H1 (cell line): Measurements from ENCODE around the gene IFITM2. TPM values are rescaled to one million over a fixed set of nuclear protein-coding genes. Genes with fewer than 3 reads are reported as not detected.

Experiments used
- CTCF ChIA-PET: fragments of 300-600 bp; sonication (Branson Sonifier 250); formaldehyde crosslinking; loops from one replicate; lab custom pipeline; 2021; ENCODE audit not compliant: partially characterized antibody; lab: Charles Lee
- POLR2A ChIA-PET: fragments of 300-600 bp; sonication (Branson Sonifier 250); formaldehyde crosslinking; loops from one replicate; lab custom pipeline; 2021; ENCODE audit warnings: inconsistent platforms; ENCODE audit not compliant: partially characterized antibody; lab: Charles Lee
- DNase-seq, 2 experiments: peaks; one replicate each; pipeline versions ENCODE4 v3.0.0 to v3.0.0-alpha.2; 2010 to 2022; ENCODE audit warnings: low spot score in 2 of 2, low read depth in 1 of 2, mixed read lengths in 1 of 2
- FAIRE-seq: peaks from 2 replicates; lab custom pipeline; 2011; peaks lifted over from hg19 to GRCh38; lab: Jason Lieb, UNC
- H2AFZ ChIP-seq: 2 replicates; pipeline ENCODE4 v1.8.1; 2012; ENCODE audit warnings: low read length, inconsistent platforms
- H2AK5ac ChIP-seq: 2 replicates; pipeline ENCODE4 v1.6.1; 2013; ENCODE audit warnings: low read depth, low read length
- H2BK120ac ChIP-seq: replicated peaks from 2 replicates; pipeline ENCODE3; 2013; ENCODE audit warnings: low read depth, low read length, inconsistent platforms
- H2BK12ac ChIP-seq: 2 replicates; pipeline ENCODE4 v1.6.1; 2013; ENCODE audit warnings: low read depth, low read length
- H2BK15ac ChIP-seq: 2 replicates; pipeline ENCODE4 v1.6.1; 2013; ENCODE audit warnings: low read length
- H2BK20ac ChIP-seq: 2 replicates; pipeline ENCODE4 v1.6.1; 2013; ENCODE audit warnings: low read length
- H2BK5ac ChIP-seq: 2 replicates; pipeline ENCODE4 v1.6.1; 2013; ENCODE audit warnings: low read depth, low read length
- H3K14ac ChIP-seq: 2 replicates; pipeline ENCODE4 v1.6.1; 2013; ENCODE audit warnings: inconsistent platforms; ENCODE audit not compliant: insufficient read length
- H3K18ac ChIP-seq: 2 replicates; pipeline ENCODE4 v1.6.1; 2013; ENCODE audit warnings: low read length; ENCODE audit errors: extremely low read depth
- H3K23ac ChIP-seq: 2 replicates; pipeline ENCODE4 v1.6.1; 2013; ENCODE audit warnings: inconsistent platforms; ENCODE audit not compliant: insufficient read length
- H3K23me2 ChIP-seq: 2 replicates; pipeline ENCODE4 v1.6.1; 2013; ENCODE audit warnings: low read depth, low read length
- H3K27ac ChIP-seq: 2 replicates; pipeline ENCODE4 v1.6.1; 2011; ENCODE audit warnings: low read depth, low read length, inconsistent platforms
- H3K27me3 ChIP-seq, 4 experiments: replicated peaks in 1 of 4; 1 replicate in 1 of 4; 2 replicates in 3 of 4; pipeline versions ENCODE4 v1.6.1 to v1.8.1; 2011 to 2013; ENCODE audit warnings: low read length in 3 of 4, mild to moderate bottlenecking in 3 of 4, inconsistent platforms in 2 of 4, mixed read lengths in 2 of 4, moderate library complexity in 1 of 4; ENCODE audit not compliant: control insufficient read depth in 3 of 4, insufficient read depth in 3 of 4; ENCODE audit errors: extremely low read depth in 1 of 4
- H3K36me3 ChIP-seq, 4 experiments: 2 replicates each; pipeline versions ENCODE4 v1.6.1 to v1.8.1; 2011 to 2013; ENCODE audit warnings: mild to moderate bottlenecking in 4 of 4, low read length in 3 of 4, moderate library complexity in 2 of 4, control low read depth in 1 of 4, inconsistent platforms in 1 of 4; ENCODE audit not compliant: insufficient read depth in 4 of 4, control insufficient read depth in 2 of 4
- H3K4ac ChIP-seq: replicated peaks from 2 replicates; pipeline ENCODE3; 2013; ENCODE audit warnings: low read length, low read depth, mixed read lengths, inconsistent platforms; ENCODE audit not compliant: insufficient read length
- H3K4me1 ChIP-seq, 4 experiments: replicated peaks in 1 of 4; 1 replicate in 1 of 4; 2 replicates in 3 of 4; pipeline versions ENCODE4 v1.6.1 to v1.8.1; 2011 to 2013; ENCODE audit warnings: low read length in 3 of 4, inconsistent platforms in 2 of 4, mixed read lengths in 1 of 4; ENCODE audit not compliant: insufficient read depth in 4 of 4, control insufficient read depth in 3 of 4
- H3K4me2 ChIP-seq, 2 experiments: 2 replicates each; pipeline versions ENCODE4 v1.6.1 to v1.8.1; 2011 to 2013; ENCODE audit warnings: low read depth in 2 of 2, low read length in 2 of 2, control low read depth in 1 of 2, inconsistent platforms in 1 of 2, mild to moderate bottlenecking in 1 of 2; ENCODE audit not compliant: insufficient read depth in 1 of 2
- H3K4me3 ChIP-seq, 4 experiments: fragments of 200-600, 300-600 bp in 1 of 4; sonication (generic), shearing (Covaris generic), sonication (Bioruptor Twin) in 1 of 4; 2 replicates each; pipeline versions ENCODE4 v1.5.1 to v1.8.1; 2011 to 2016; ENCODE audit warnings: low read length in 4 of 4, low read depth in 3 of 4, control low read depth in 2 of 4, inconsistent platforms in 2 of 4, mild to moderate bottlenecking in 2 of 4, mixed read lengths in 1 of 4, moderate library complexity in 1 of 4; ENCODE audit not compliant: insufficient read depth in 2 of 4; ENCODE audit errors: extremely low read depth in 1 of 4
- H3K56ac ChIP-seq: replicated peaks from 2 replicates; pipeline ENCODE3; 2013; ENCODE audit warnings: low read depth, mild to moderate bottlenecking, mixed read lengths, low read length, inconsistent platforms; ENCODE audit not compliant: insufficient read length
- H3K79me1 ChIP-seq: 2 replicates; pipeline ENCODE4 v1.6.1; 2013; ENCODE audit warnings: low read depth, low read length, control low read depth
- H3K79me2 ChIP-seq, 2 experiments: 2 replicates each; pipeline versions ENCODE4 v1.6.1 to v1.8.1; 2012 to 2013; ENCODE audit warnings: low read length in 2 of 2, mild to moderate bottlenecking in 2 of 2, inconsistent platforms in 1 of 2; ENCODE audit not compliant: insufficient read depth in 2 of 2, control insufficient read depth in 1 of 2
- H3K9ac ChIP-seq, 4 experiments: replicated peaks in 1 of 4; 1 replicate in 1 of 4; 2 replicates in 3 of 4; pipeline versions ENCODE4 v1.6.1 to v1.8.1; 2011 to 2013; ENCODE audit warnings: low read depth in 3 of 4, low read length in 3 of 4, control low read depth in 2 of 4, mild to moderate bottlenecking in 2 of 4, moderate library complexity in 2 of 4, inconsistent platforms in 1 of 4; ENCODE audit errors: extremely low read depth in 1 of 4
- H3K9me3 ChIP-seq, 2 experiments: 2 replicates each; pipeline versions ENCODE4 v1.6.1 to v1.8.1; 2012 to 2013; ENCODE audit warnings: mild to moderate bottlenecking in 2 of 2, moderate library complexity in 2 of 2, control low read depth in 1 of 2, inconsistent platforms in 1 of 2, low read depth in 1 of 2, low read length in 1 of 2, mixed read lengths in 1 of 2; ENCODE audit not compliant: insufficient read depth in 2 of 2
- H4K20me1 ChIP-seq, 2 experiments: replicated peaks in 1 of 2; 2 replicates each; pipeline versions ENCODE3 to v1.8.1; 2011 to 2013; ENCODE audit warnings: inconsistent platforms in 2 of 2, low read length in 2 of 2, mild to moderate bottlenecking in 1 of 2; ENCODE audit not compliant: insufficient read depth in 2 of 2, control insufficient read depth in 1 of 2
- H4K5ac ChIP-seq: 2 replicates; pipeline ENCODE4 v1.6.1; 2013; ENCODE audit warnings: low read length, low read depth, mixed read lengths, inconsistent platforms; ENCODE audit not compliant: insufficient read length
- H4K8ac ChIP-seq: 2 replicates; pipeline ENCODE4 v1.8.0; 2013; ENCODE audit warnings: mild to moderate bottlenecking, moderate library complexity, low read length, inconsistent platforms; ENCODE audit not compliant: insufficient read depth; ENCODE audit errors: extremely low read depth
- H4K91ac ChIP-seq: replicated peaks from 2 replicates; pipeline ENCODE3; 2013; ENCODE audit warnings: low read length, mixed read lengths, inconsistent platforms; ENCODE audit not compliant: insufficient read length
- BRCA1 ChIP-seq: IDR thresholded peaks from 2 replicates; pipeline ENCODE4 v1.6.1; 2012; ENCODE audit warnings: low read depth, low read length, improper control_type of control experiment
- CEBPB ChIP-seq: IDR thresholded peaks from 2 replicates; pipeline ENCODE4 v1.6.1; 2012; ENCODE audit warnings: low read depth, low read length
- CREB1 ChIP-seq: IDR thresholded peaks from 2 replicates; pipeline ENCODE4 v1.6.1; 2012; ENCODE audit warnings: inconsistent platforms
- EGR1 ChIP-seq: IDR thresholded peaks from 2 replicates; pipeline ENCODE4 v1.6.1; 2011; ENCODE audit warnings: low read depth, low read length, borderline replicate concordance
- EZH2 ChIP-seq: fragments of 200-600 bp; sonication (generic); IDR thresholded peaks from 2 replicates; pipeline ENCODE4 v1.7.1; 2012; ENCODE audit warnings: low read depth, mild to moderate bottlenecking, moderate library complexity, low read length, inconsistent platforms; ENCODE audit not compliant: severe bottlenecking
- HDAC2 ChIP-seq, 2 experiments: fragments of 300-600 bp in 1 of 2; sonication (generic) in 1 of 2; IDR thresholded peaks; 2 replicates each; pipeline ENCODE4 v1.6.1; 2011 to 2012; ENCODE audit warnings: low read depth in 2 of 2, low read length in 2 of 2, mild to moderate bottlenecking in 2 of 2, moderate library complexity in 2 of 2, borderline replicate concordance in 1 of 2, inconsistent platforms in 1 of 2
- JUND ChIP-seq: IDR thresholded peaks from 2 replicates; pipeline ENCODE4 v1.6.1; 2011; ENCODE audit warnings: mild to moderate bottlenecking, improper control_type of control experiment, low read length
- KDM4A ChIP-seq: IDR thresholded peaks from one replicate; pipeline ENCODE4 v1.7.1; 2012; ENCODE audit warnings: low read depth, mild to moderate bottlenecking, moderate library complexity, low read length, inconsistent platforms; ENCODE audit not compliant: severe bottlenecking
- NANOG ChIP-seq: IDR thresholded peaks from 2 replicates; pipeline ENCODE4 v1.6.1; 2011; ENCODE audit warnings: low read length, low read depth, mild to moderate bottlenecking, inconsistent platforms; ENCODE audit not compliant: insufficient read depth, poor library complexity, severe bottlenecking
- SIRT6 ChIP-seq: IDR thresholded peaks from one replicate; pipeline ENCODE4 v1.7.1; 2012; ENCODE audit warnings: low read length, inconsistent platforms
- TEAD4 ChIP-seq: IDR thresholded peaks from 2 replicates; pipeline ENCODE4 v1.6.1; 2012; ENCODE audit warnings: low read depth, low read length, inconsistent platforms, mixed read lengths
- ZNF274 ChIP-seq: IDR thresholded peaks from 2 replicates; pipeline ENCODE4 v1.7.0; 2012; ENCODE audit warnings: low read length, borderline replicate concordance; ENCODE audit errors: extremely low read depth
- WGBS, 2 experiments: shearing (Covaris generic) in 1 of 2; methylation state at CpG; one replicate each; pipeline versions ENCODE4 v1.1.6 to v1.1.7; 2013 to 2015; ENCODE audit warnings: low lambda C conversion rate in 2 of 2, mixed read lengths in 2 of 2, inconsistent platforms in 1 of 2, low coverage in 1 of 2, missing lambda C conversion rate in 1 of 2; ENCODE audit not compliant: insufficient replicate concordance in 2 of 2, insufficient coverage in 1 of 2, insufficient read length in 1 of 2; ENCODE audit errors: extremely low coverage in 1 of 2, missing lambda C conversion rate in 1 of 2; 5-methylcytosine and 5-hydroxymethylcytosine counted together
- polyA plus RNA-seq, 7 experiments: library from polyadenylated mRNA; depleted of rRNA in 3 of 7; stranded (reverse) in 5 of 7; unstranded in 2 of 7; fragments of >200 nt in 5 of 7; fragments of 200-250 nt in 2 of 7; gene quantifications; 1 replicate in 5 of 7; 2 replicates in 1 of 7; 4 replicates in 1 of 7; pipeline versions ENCODE4 v1.2.1 to v1.2.3, GENCODE V29; 2011 to 2013; ENCODE audit warnings: missing spikeins in 2 of 7, mixed read lengths in 2 of 7
- total RNA-seq: library from RNA; stranded (reverse); fragmentation: NEBNext Ultra II Directional; extraction: Animal tissue kit (Norgen Biotek cat#: 25700); gene quantifications from 2 replicates; pipeline ENCODE4 v1.2.1, GENCODE V29; 2021

Gene IFITM2
- total and polyA plus RNA-seq, 2 of the 8 experiments (the other 6 are each of a cell fraction or from before 2014, with no cell fraction given) = 399 to 764 TPM

GRCh38 chr11:296171-297050 lies 11.2 kb upstream of the IFITM2 start:
- no peak overlapping the region for H3K14ac ChIP-seq
- ChIA-PET POLR2A (interaction anchor here (0.6 to 3.0 kb wide), 4 partner anchors 11 to 233 kb away, joined by 3 to 17 read pairs (median 6); no protein-coding TSS in a partner anchor), CTCF (interaction anchor here (1.0 to 3.4 kb wide), 4 partner anchors 9 to 67 kb away, joined by 3 to 29 read pairs (median 4); partner anchors contain the start of gene IFITM2)
- no peaks in the 10 kb centered on the region for H3K27me3 ChIP-seq
- no peak overlapping the region for H3K56ac ChIP-seq
- no peaks in the 10 kb centered on the region for H3K79me2 ChIP-seq
- H3K36me3 ChIP-seq = peaks cover 3 to 30% (median 15%) of the 10 kb centered on the region in 4 experiments; a peak in 6 of 8 replicates
- no peak overlapping the region for H2BK20ac ChIP-seq
- H4K8ac ChIP-seq = no peak overlapping the region; the same call in 1 of the 2 replicates
- H4K91ac ChIP-seq = peak overlapping the region; percentile 30
- peak overlapping the region; percentile 39; the same call in 1 of the 2 replicates for H2BK12ac ChIP-seq
- no peak overlapping the region for H2BK120ac ChIP-seq
- no peak overlapping the region for H2AFZ ChIP-seq
- no peak overlapping the region for H3K9ac ChIP-seq
- H3K27ac ChIP-seq = no peak overlapping the region
- no peaks in the 10 kb centered on the region for H4K20me1 ChIP-seq
- no peak overlapping the region for H3K4me3 ChIP-seq
- DNase-seq = no peak
- H2AK5ac ChIP-seq = 0 out of 2 replicates have a peak overlapping the region, but pooled peaks have one; percentile 39
- no peak overlapping the region for H3K4ac ChIP-seq
- H3K18ac ChIP-seq = peak overlapping the region; percentile 60; the same call in 1 of the 2 replicates
- peak overlapping the region; percentile 83; the same call in 1 of the 2 replicates for H2BK5ac ChIP-seq
- H4K5ac ChIP-seq = no peak overlapping the region
- peak overlapping the region; percentile 88; the same call in 1 of the 2 replicates for H2BK15ac ChIP-seq
- H3K23me2 ChIP-seq = no peaks in the 10 kb centered on the region
- no peaks in the 10 kb centered on the region for H3K79me1 ChIP-seq
- 85% methylated on average over 30 of the region's 35 CpGs; no CpG with 5 or more reads in 1 of the 2 experiments for WGBS, 2 experiments
- H3K4me1 ChIP-seq = peaks cover 6 to 27% (median 17%) of the 10 kb centered on the region in 4 experiments
- no peak for FAIRE-seq
- H3K9me3 ChIP-seq = no peaks in the 10 kb centered on the region
- no peak overlapping the region for H3K23ac ChIP-seq
- H3K4me2 ChIP-seq = no peak overlapping the region
- TF ChIP-seq JUND (no peak), NANOG (no peak), EGR1 (no peak), HDAC2 (IDR thresholded peaks at IDR 0.05; ENCODE audit: borderline replicate concordance in 1 of 2, low read depth in 2 of 2, low read length in 2 of 2) (no peak), CREB1 (no peak), KDM4A (no peak), BRCA1 (no peak), TEAD4 (no peak), EZH2 (no peak), SIRT6 (no peak), ZNF274 (no peak), CEBPB (no peak)
